Activated CD8-positive, alpha-beta T cell treated with anti-CD3 and anti-CD28 coated beads for 36 hours (primary cell): ENCODE data around the gene SLC8B1. TPM values are rescaled to one million over a fixed set of nuclear protein-coding genes. Genes with fewer than 3 reads are reported as not detected.

Experiments used
- ATAC-seq: fragments of 200-7000 bp; cut with Tn5 transposase; one replicate; pipeline ENCODE4 v1.10.0; 2021; ENCODE audit warnings: mild to moderate bottlenecking, moderate library complexity
- CTCF ChIA-PET: fragments of 350-600 bp; sonication (Branson Sonifier 250); formaldehyde crosslinking; loops from one replicate; lab custom pipeline; 2021; ENCODE audit warnings: antibody characterized with exemption; lab: Charles Lee
- POLR2A ChIA-PET: fragments of 350-600 bp; sonication (Branson Sonifier 250); formaldehyde crosslinking; loops from one replicate; lab custom pipeline; 2021; ENCODE audit warnings: antibody characterized with exemption; lab: Charles Lee
- DNase-seq: peaks from one replicate; pipeline ENCODE4 v3.0.0-alpha.2; 2020
- H3K27ac Mint-ChIP-seq: one replicate; pipeline ENCODE4 v1.8.0; 2021; ENCODE audit warnings: mild to moderate bottlenecking, mixed read lengths
- H3K27me3 Mint-ChIP-seq: one replicate; pipeline ENCODE4 v1.8.0; 2021; ENCODE audit warnings: mixed read lengths
- H3K36me3 Mint-ChIP-seq: one replicate; pipeline ENCODE4 v1.8.0; 2021; ENCODE audit warnings: low read depth, mixed read lengths
- H3K4me1 Mint-ChIP-seq: one replicate; pipeline ENCODE4 v1.8.0; 2021; ENCODE audit warnings: low read depth, mixed read lengths
- H3K4me3 Mint-ChIP-seq: one replicate; pipeline ENCODE4 v1.8.0; 2021; ENCODE audit warnings: mild to moderate bottlenecking, moderate library complexity, mixed read lengths
- H3K9me3 Mint-ChIP-seq: one replicate; pipeline ENCODE4 v1.8.0; 2021; ENCODE audit warnings: mixed read lengths
- CTCF ChIP-seq: fragments of 200-600 bp; IDR thresholded peaks from one replicate; pipeline ENCODE4 v1.8.0; 2022; ENCODE audit warnings: antibody characterized with exemption, mild to moderate bottlenecking
- intact Hi-C: fragments of 100-400 bp; cut with micrococcal nuclease; formaldehyde crosslinking; loops from one replicate; pipeline ENCODE4 v1.10.0; 2022
- total RNA-seq, 2 experiments: library from RNA; stranded (reverse); gene quantifications; one replicate each; pipeline ENCODE4 v1.2.3, GENCODE V29; 2021

SLC8B1 gene
- total RNA-seq, 2 experiments from 2014 or later: 13.4 to 18.9 TPM

DNA sequence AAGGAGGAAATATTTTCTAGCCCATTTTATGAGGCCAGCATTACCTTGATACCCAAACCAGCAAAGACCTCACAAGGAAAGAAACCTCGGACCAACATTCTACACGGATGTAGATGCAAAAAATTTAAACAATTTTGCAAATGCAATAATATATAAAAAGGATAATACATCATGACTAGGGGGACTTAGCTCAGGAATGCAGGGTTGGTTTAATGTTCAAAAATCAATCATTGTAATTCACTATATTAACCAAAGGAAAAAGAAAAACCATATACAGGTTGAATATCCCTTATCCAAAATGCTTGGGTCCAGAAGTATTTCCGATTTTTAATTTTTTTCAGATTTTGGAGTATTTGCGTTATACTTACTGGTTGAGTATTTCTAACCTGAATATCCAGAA is 80.6 kb downstream of the SLC8B1 start:
- POLR2A ChIA-PET: interaction anchor here (0.9 kb wide), 1 partner anchor 46 kb away, joined by 3 read pairs; no protein-coding TSS in a partner anchor
- H3K4me1 Mint-ChIP-seq: peaks cover 7% of the 10 kb centered on the region
- no peak for ATAC-seq

DNA sequence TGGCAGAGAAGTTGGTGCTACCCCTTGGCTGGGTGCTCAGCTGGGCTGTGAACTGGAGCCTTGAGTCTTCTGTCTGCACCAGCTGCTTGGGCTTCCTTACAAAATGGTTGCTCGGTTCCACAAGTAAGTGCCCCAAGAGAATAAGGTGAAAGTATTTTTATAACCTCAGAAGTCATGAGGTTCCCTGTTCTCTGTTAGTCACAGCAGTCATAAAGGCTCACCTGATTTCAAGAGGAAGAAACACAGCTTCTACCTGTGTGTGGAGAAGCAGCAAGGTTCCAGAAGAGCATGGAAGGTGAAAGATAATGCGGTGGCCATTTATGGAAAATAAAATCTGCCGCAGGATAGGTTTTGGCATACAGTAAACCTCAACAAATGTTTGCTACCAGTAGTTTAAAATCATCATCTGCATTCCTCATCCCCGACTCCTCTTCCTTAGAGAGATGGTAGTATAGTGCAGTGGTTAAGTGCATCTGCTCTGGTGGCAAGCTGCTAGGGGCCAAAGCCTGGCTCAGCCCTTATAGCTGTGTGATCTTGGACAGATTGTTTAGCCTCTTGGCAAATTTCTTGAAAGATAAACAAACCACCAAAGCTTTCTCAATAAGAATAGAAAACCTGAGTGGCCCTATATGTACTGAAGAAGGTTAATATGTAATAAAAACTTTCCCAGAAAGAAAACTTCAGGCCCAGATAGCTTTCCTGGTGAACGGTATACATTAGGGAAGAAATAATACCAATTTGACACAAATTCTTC is 81.2 kb downstream of the SLC8B1 start:
- Mint-ChIP-seq H3K4me1 (peaks cover 5% of the 10 kb centered on the region), H3K9me3 (peaks cover 7% of the 10 kb centered on the region), H3K4me3 (no peak overlapping the region), H3K27me3 (no peaks in the 10 kb centered on the region), H3K36me3 (peaks cover 29% of the 10 kb centered on the region), H3K27ac (no peak overlapping the region)
- ATAC-seq: no peak
- no peak for DNase-seq
- POLR2A ChIA-PET: interaction anchor here (0.9 kb wide), 1 partner anchor 45 kb away, joined by 3 read pairs; no protein-coding TSS in a partner anchor
- CTCF ChIA-PET: interaction anchor here (1.8 kb wide), 1 partner anchor 28 kb away, joined by 4 read pairs; no protein-coding TSS in a partner anchor
- no peak for TF ChIP-seq CTCF
- intact Hi-C loops: no loop called here

More for the DNA sequence above, 80.6 kb downstream of the SLC8B1 start:
- no peak for DNase-seq
- Mint-ChIP-seq H3K27me3 (no peaks in the 10 kb centered on the region), H3K9me3 (peaks cover 7% of the 10 kb centered on the region), H3K36me3 (peaks cover 28% of the 10 kb centered on the region), H3K27ac (no peak overlapping the region), H3K4me3 (no peak overlapping the region)
- CTCF ChIA-PET: interaction anchor here (1.8 kb wide), 1 partner anchor 28 kb away, joined by 4 read pairs; no protein-coding TSS in a partner anchor
- intact Hi-C loops: no loop called here
- TF ChIP-seq CTCF: no peak

DNA sequence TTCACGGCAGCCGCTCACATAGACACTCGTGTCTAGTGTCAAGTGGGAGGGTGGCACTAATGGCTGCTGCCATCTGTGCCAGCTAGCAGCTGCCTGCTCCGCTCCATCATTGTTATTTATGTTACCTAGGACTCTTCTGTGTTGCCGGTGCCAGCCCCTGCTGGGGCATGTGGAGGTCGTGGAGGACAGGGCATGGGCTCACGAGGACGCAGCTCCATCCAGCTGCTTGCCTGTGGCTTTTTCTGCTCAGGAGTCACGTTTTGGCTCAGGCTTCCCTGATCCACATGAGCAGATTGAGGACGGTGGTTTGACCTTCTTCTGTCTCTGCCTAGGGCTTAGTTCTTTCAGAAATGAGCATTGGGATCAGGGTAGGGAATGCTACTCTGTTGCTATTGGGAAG is 82.4 kb downstream of the SLC8B1 start:
- no peak for ATAC-seq
- Mint-ChIP-seq H3K27ac (no peak overlapping the region), H3K4me1 (peaks cover 5% of the 10 kb centered on the region), H3K36me3 (peaks cover 28% of the 10 kb centered on the region), H3K9me3 (peaks cover 7% of the 10 kb centered on the region), H3K27me3 (no peaks in the 10 kb centered on the region), H3K4me3 (no peak overlapping the region)
- no peak for TF ChIP-seq CTCF
- POLR2A ChIA-PET: no interaction called here
- CTCF ChIA-PET: no interaction called here
- intact Hi-C loops: no loop called here
- no peak for DNase-seq

DNA sequence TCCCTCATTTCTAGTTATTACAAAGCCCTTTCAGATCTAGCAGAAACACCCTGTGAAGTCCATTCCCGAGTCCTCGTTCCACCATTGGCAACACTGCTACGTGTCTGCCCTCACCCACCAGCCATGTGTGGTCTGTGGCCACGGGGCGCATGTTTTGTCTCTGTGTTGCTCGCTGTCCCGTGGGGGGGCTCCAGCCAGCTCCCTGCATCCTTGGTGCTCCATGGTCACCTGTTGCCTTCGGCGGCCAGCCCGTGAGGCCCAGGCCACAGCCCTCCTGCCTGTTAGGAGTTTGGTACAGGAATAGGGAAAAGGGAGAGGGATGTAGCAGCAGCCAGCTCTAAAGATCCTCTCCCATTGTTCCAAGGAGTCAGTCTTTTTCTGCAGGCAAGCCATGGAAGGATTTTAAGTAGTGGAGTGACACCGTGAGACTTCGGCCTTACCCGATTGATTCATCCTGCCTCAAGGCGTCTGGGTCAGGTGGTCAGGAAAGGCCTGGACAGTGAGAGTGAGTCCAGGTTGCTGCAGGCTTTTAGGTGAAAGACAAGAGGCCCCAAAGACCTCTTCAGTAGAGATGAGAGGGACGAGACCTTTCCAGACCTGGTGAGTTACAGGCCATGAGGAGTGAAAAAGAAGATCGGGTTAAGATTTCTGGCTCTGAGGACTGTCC is 83.4 kb downstream of the SLC8B1 start:
- H3K4me1 Mint-ChIP-seq: peaks cover under 1% of the 10 kb centered on the region
- CTCF ChIA-PET: interaction anchor here (0.6 to 0.9 kb wide), 2 partner anchors 10 to 61 kb away, joined by 3 to 4 read pairs; no protein-coding TSS in a partner anchor
- H3K36me3 Mint-ChIP-seq: peaks cover 27% of the 10 kb centered on the region
- no peak overlapping the region for H3K27ac Mint-ChIP-seq
- no peaks in the 10 kb centered on the region for H3K27me3 Mint-ChIP-seq
- POLR2A ChIA-PET: interaction anchor here (1.0 kb wide), 1 partner anchor 9 kb away, joined by 3 read pairs; no protein-coding TSS in a partner anchor
- intact Hi-C loops: no loop called here
- no peak overlapping the region for H3K4me3 Mint-ChIP-seq
- peaks cover 7% of the 10 kb centered on the region for H3K9me3 Mint-ChIP-seq
- DNase-seq (no peak), ATAC-seq (no peak)
- no peak for TF ChIP-seq CTCF
